ENCODE results near the gene ZNF575.

GRCh38 chr19:43564800-43565199 lies 31.8 kb downstream of the ZNF575 start:
- no peak for TF ChIP-seq CTCF (IDR thresholded peaks at IDR 0.05; ENCODE audit: poor library complexity)
- TF ChIP-seq EZH2 (IDR thresholded peaks at IDR 0.05; ENCODE audit: borderline replicate concordance): no peak
- no peak for TF ChIP-seq EZH2phosphoT487 (IDR thresholded peaks at IDR 0.05; ENCODE audit: low read depth, severe bottlenecking, unreplicated experiment)
